Renal pelvis (tissue), 4 donors: ENCODE data around the gene KCNE3. TPM values are rescaled to one million over a fixed set of nuclear protein-coding genes. Genes with fewer than 3 reads are reported as not detected.
A peak's percentile ranks its signal among the peaks of the same experiment; 100 is the strongest.
"Not testable (repeated sequence)": the region's sequence is repeated elsewhere in the genome, so short reads cannot be mapped to it uniquely, and the experiment has no call there.

Source experiments
- DNase-seq: peaks from one replicate; pipeline ENCODE4 v3.0.0-alpha.2; 2013
- polyA plus RNA-seq, 3 donors: library from polyadenylated mRNA; unstranded; fragments of 120-200 nt; gene quantifications; one replicate each; pipeline ENCODE4 v1.2.1, GENCODE V29; 2013; ENCODE audit not compliant: insufficient read length in 3 of 3

KCNE3 gene
- polyA plus RNA-seq, 3 donors = 29.0 to 36.6 (median 35.0) TPM

DNA sequence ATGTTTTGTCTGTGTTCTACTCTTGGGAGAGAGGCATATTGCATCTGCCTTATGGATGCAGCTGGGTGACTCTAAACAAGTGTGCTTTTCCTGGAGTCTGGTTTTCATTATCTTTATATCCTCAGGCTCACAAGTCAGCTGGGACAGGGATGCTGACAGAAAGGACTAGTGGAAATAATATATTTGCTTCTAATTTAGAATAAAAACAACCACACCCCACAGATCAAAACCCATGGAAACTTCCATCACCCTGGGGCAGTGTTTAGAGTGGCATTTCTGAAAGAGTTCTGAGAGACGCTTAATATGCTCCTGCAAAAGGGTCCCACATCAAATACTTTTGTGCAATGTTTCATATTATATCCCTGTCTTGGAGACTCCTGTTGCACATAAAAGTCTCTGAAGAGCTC lies 20.8 kb downstream of the KCNE3 start:
- DNase-seq = no peak

GRCh38 chr11:74444173-74444826 lies 23.0 kb downstream of the KCNE3 start:
- no peak for DNase-seq

DNA sequence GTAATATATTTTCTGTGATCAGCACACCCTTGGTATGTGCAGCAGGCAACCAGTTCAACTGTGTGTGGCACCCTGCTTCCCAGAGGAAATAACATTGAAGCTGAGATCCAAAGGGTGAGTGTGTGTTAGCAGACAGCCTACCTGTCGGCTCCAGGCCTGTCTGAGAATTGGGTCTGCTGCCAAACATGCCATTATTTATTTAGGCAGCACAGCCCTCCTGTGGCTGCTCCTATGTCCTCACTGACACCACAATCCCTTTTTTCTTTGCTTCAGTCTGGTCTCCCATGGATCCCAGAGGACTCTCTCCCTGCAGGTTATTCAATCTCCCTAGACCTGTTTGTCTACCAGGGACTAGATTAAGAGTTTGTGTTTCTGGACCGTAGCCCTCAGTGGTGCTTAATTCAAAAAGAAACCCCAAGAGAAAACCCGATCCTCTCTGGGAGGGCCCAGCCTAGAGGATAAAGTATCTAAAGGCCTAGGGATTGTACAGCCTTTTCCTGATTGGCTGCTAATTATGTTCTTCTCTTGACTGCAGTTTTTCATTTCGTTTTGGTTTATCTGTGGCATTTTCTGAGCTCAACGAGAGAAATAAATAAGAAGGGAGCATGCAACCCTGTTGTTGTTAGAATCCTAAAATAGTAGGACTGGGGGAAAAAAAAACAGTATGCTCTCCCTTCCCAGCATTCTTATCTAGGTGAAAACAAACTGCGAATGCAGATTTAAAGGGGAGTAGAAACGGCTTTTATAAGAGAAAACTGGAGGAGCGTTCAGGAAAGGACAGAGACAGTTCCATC lies 24.1 kb downstream of the KCNE3 start:
- no peak for DNase-seq

DNA sequence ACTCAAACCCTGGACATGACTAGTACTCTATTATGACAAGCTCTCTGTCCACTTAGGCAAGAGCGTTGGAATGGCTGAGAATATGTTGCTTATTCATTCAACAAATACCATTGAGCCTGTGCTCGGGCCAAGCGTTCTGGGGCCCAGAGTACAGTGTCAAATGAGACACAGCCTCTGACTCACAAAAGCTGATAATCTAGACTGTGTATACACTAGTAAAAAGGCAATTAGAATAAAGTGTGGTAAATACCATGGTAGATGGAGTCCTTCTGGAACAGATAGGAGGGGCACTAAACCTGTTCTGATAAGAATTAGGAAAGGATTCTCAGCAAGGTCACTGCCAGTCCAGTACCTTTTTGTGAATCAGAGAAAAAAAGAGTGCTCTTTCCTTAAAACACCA lies 24.7 kb downstream of the KCNE3 start:
- no peak for DNase-seq

DNA sequence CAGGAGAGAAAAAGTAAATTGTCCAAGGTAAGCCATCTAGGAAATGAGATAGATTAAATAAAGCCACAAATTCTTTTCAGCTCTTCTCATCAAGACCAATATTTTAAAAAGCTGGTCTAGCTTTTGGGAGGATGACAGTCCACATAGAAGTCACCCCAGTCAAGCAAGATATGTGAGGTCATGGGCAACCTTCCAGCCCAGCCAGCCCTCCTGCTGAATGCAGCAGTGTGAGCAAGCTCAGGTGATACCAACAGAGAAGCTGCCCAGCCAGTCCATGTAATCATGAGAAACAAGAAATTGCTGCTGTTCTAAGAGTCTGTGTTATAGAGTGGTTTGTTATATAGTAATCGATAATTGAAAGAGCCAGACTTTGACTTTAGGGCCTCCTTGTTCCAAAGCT lies 28.7 kb downstream of the KCNE3 start:
- no peak for DNase-seq

DNA sequence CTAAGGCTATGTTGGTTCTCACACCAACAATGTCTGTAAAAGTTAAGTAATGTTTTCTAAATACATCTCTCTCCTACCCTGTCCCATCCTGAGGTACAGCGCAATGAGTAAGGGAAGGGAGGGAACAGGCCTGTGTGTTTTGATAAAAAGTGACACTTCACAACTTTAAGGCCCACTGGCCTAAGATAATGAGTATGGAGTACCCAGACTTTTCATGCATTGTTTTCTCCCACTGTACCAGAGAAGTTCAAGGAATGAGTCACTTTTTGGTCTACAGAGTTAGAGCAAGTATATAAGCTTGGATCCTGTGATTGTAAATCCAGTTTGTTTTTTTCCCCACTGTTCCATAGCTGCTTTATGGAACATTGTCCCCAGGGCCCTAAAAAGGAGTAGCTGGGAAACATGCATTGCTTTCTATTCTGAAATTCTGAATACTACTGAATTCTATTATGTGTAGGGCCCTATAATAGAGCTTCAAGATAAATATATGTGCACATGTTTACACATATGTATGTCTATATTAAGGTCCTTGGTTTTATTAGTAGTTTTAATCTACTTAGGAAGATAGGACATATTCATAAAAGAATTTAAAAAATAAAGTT lies 29.8 kb downstream of the KCNE3 start:
- DNase-seq = no peak

- DNase-seq = no peak
Observed at GRCh38 chr11:74434528-74434927, 32.8 kb downstream of the KCNE3 start.

DNA sequence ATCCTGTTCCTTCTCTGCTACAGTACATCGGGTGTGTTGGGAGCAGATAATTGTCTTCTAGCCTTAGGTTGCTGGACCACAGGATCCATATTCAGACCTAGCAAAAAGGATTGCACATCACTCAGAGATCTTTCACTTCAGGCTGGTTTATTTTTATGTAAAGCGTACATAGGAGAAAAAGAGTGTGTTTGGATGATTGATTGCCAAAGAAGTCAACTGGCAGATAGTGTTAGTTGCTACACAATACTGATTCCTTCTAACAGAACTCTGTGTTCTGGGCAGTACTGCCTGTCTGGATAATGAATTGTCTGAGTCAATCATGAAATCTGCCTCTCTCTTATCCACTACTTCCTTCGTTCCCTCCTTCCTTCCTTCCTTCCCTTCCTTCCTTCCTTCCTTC lies 38.1 kb downstream of the KCNE3 start:
- DNase-seq = no peak

DNA sequence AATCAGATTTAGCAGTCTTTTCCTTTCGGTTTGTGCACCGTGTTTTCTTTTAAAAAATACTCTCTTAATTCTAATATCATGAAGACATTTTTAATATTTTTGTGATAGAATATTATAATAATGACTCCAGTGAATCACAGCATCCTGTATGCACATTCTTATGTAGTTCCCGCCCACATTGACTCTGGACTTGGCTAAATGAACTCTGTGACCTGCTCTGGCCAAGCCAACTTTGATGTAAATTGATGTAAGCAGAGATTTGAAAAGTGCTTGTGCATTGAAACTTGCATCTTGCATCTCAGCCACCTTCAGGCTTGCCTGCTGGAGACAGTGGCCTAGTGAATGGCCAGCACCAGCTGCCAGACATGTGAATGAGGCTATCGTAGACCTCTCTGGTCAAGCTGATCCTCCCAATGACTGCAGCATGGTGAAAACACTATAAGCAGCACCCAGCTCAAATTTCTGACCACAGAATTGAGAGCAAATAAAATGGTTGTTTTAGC lies 39.9 kb downstream of the KCNE3 start:
- no peak for DNase-seq

GRCh38 chr11:74425100-74425499 lies 42.2 kb downstream of the KCNE3 start:
- no peak for DNase-seq

- no peak for DNase-seq
Observed at GRCh38 chr11:74418509-74418895, 48.8 kb downstream of the KCNE3 start.

DNA sequence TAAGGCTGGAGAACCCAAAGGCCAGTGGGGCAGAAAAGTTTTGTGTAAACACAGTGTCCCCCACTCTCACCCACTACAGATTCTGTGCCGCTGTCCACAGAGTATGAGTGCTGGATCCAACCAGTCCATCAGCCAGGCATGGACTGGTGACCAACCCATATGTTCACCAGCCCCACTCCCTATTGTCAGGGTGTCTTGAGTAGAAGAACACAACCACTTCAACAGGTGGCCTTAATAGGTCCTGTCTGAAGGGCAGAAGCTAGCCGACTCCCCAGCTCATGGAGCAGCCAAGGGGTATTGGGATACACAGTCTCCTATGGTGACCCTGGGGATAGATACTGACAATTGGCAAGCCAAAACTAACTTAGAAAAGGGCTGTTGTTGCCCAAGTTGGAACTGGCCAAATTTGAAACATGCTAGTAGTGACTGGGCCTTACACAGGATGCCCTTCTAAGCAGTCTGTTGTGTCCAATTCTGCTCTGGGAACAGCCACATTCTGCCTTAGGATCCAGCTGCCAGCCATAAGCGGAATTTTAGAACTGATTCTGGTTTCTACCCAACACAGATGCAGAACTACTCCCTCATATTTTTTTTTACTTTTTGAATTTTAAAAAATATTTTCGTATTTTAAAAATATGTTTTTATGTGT lies 49.4 kb downstream of the KCNE3 start:
- no peak for DNase-seq

GRCh38 chr11:74417379-74417804 lies 50.0 kb downstream of the KCNE3 start:
- DNase-seq = peak; percentile 52

DNA sequence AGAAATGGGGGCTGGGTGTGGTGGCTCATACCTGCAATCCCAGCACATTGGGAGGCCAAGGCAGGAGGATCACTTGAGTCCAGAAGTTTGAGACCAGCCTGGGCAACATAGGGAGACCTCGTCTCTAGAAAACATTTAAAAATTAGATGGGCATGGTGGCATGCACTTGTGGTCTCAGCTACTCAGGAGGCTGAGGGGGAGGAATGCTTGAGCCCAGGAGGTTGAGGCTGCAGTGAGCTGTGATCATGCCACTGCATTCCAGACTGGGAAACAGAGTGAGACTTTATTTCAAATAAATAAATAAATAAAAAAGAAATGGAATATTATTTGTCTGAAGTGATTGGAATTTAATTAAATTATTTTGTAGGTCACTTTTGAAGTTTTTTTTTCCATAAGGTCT lies 50.4 kb downstream of the KCNE3 start:
- not testable (repeated sequence) for DNase-seq

DNA sequence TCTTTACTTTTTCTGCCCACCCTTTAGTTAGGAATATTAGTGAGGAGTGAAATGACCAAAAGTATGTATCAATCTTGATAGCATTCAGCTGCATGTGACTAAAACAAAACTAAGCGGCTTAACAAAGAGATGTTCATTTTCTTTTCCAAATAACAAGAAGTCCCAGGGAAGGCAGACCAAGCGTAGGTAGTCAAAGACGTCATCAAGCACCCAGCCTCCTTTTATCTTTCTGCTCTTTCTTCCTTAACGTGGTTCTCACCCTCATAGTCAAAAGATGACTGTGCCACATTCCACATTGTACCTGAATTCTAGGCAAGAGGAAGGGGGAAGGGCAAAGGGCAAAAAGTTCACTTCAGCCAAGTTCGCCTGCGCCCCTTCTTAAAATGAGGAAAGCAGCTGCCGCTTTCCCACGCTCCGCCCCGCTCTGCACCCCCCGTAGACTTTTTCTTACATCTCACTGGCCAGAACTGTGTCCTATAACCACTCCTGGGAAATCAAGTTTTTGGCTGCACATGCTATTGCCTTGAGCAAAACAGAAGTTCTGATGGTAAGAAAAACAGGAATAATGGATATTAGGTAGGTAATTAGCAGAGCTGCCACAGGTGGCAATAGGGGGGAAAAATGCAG lies 54.5 kb downstream of the KCNE3 start:
- DNase-seq = no peak

DNA sequence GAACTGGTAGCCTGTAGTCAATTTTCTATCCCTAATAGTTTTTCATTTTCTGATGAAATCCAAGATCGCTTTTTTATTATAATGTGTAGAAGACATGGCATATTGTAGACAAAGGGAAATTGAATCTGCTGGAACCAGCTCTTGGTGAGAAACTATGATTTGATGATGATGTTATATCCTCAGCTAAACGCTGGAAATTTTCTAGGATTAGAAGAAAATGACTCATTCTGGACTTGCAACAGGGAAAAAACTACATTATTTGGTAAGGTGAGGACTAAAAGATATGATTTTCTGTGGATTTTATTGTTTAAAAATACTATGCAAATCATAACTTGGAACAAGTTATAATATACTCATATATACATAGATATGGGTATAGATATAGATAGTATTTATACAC lies 55.0 kb downstream of the KCNE3 start:
- no peak for DNase-seq

DNA sequence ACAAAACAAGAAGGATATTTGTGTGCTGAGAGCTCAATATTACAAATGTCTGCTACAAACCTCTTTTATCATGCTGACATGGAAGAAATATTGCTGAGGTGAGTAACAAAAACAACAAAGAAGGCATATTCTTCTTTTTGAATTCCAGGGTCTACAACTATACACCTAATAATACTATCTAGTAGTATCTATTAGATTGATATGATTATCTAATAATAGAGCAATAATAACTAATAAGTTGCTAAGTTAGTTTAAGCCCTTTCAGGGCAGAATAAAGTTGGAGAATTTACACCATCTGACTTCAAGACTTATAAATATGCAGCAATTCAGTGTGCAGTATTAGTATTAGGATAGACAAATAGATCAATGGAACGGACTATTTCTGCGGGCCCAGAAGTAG lies 57.7 kb downstream of the KCNE3 start:
- no peak for DNase-seq

Other genes starting within 250 kb of the KCNE3 start
- under 1 TPM; 0.56 to 0.98 (median 0.90) TPM for gene P4HA3, start 155.9 kb downstream of the KCNE3 start, polyA plus RNA-seq
- gene PGM2L1, start 69.1 kb downstream of the KCNE3 start, polyA plus RNA-seq = 1 to 10 TPM; 2.6 to 4.3 (median 3.8) TPM
- 10 to 100 TPM in 2 of 3 donors, 1 to 10 TPM in 1; 8.6 to 10.9 (median 10.2) TPM for gene LIPT2, start 26.2 kb upstream of the KCNE3 start, polyA plus RNA-seq
- gene POLD3, start 125.0 kb upstream of the KCNE3 start, polyA plus RNA-seq = 10 to 100 TPM; 36.6 to 39.5 (median 39.1) TPM